ENCODE measurements around the gene IL19. TPM values are rescaled to one million over a fixed set of nuclear protein-coding genes. Genes with fewer than 3 reads are reported as not detected.
A peak's percentile ranks its signal among the peaks of the same experiment; 100 is the strongest.

The IL19 gene
- total RNA-seq, 1 donor from 2014 or later: not detected

GRCh38 chr1:206727981-206728696, 42.4 kb upstream of the IL19 start:
- Mint-ChIP-seq H3K27me3 (ENCODE audit: insufficient read depth, low read depth) (peaks cover 5% of the 10 kb centered on the region), H3K36me3 (peaks cover 13% of the 10 kb centered on the region), H3K9me3 (no peaks in the 10 kb centered on the region), H3K4me1 (peaks cover 25% of the 10 kb centered on the region), H3K27ac (peak overlapping the region; percentile 47), H3K4me3 (no peak overlapping the region)
- no peak overlapping the region for H3K27ac ChIP-seq
- H3K79me2 ChIP-seq (ENCODE audit: low read depth): peaks cover 24% of the 10 kb centered on the region
- no peak overlapping the region for H3K4me3 ChIP-seq
- H3K9ac ChIP-seq: no peak overlapping the region
- H2AFZ ChIP-seq (replicated peaks): no peak overlapping the region
- no peak for TF ChIP-seq CTCF (IDR thresholded peaks at IDR 0.05)
- no peak overlapping the region for H3K4me2 ChIP-seq
- peaks cover 48% of the 10 kb centered on the region for H4K20me1 ChIP-seq (ENCODE audit: low read depth)
- H3K9me3 ChIP-seq (ENCODE audit: low read depth): no peaks in the 10 kb centered on the region
- H3K36me3 ChIP-seq: no peaks in the 10 kb centered on the region
- H3F3A ChIP-seq (ENCODE audit: low read depth): peaks cover 2% of the 10 kb centered on the region
- H3K27me3 ChIP-seq: no peaks in the 10 kb centered on the region
- peaks cover 11% of the 10 kb centered on the region for H3K4me1 ChIP-seq
- DNase-seq (ENCODE audit: low spot score): no peak

GRCh38 chr1:206728697-206728987, 41.9 kb upstream of the IL19 start:
- H3K4me1 ChIP-seq: peaks cover 6% of the 10 kb centered on the region
- H3K4me2 ChIP-seq: no peak overlapping the region
- H3K27me3 ChIP-seq: no peaks in the 10 kb centered on the region
- peaks cover 2% of the 10 kb centered on the region for H3F3A ChIP-seq (ENCODE audit: low read depth)
- peaks cover 15% of the 10 kb centered on the region for H3K36me3 Mint-ChIP-seq
- H3K4me3 Mint-ChIP-seq: no peak overlapping the region
- no peak overlapping the region for H3K27ac ChIP-seq
- TF ChIP-seq CTCF (IDR thresholded peaks at IDR 0.05): no peak
- no peak for TF ChIP-seq EZH2 (IDR thresholded peaks at IDR 0.05)
- TF ChIP-seq EZH2phosphoT487 (IDR thresholded peaks at IDR 0.05): no peak
- H3K27ac Mint-ChIP-seq: no peak overlapping the region
- H3K79me2 ChIP-seq (ENCODE audit: low read depth): peaks cover 24% of the 10 kb centered on the region
- no peak overlapping the region for H3K9ac ChIP-seq
- DNase-seq (ENCODE audit: low spot score): no peak
- H2AFZ ChIP-seq (replicated peaks): no peak overlapping the region
- no peaks in the 10 kb centered on the region for H3K9me3 Mint-ChIP-seq
- peaks cover 5% of the 10 kb centered on the region for H3K27me3 Mint-ChIP-seq (ENCODE audit: insufficient read depth, low read depth)
- H4K20me1 ChIP-seq (ENCODE audit: low read depth): peaks cover 43% of the 10 kb centered on the region
- peaks cover 22% of the 10 kb centered on the region for H3K4me1 Mint-ChIP-seq
- no peaks in the 10 kb centered on the region for H3K9me3 ChIP-seq (ENCODE audit: low read depth)
- H3K4me3 ChIP-seq: no peak overlapping the region
- no peaks in the 10 kb centered on the region for H3K36me3 ChIP-seq

- Histone ChIP-seq H3K4me1 (peaks cover 2% of the 10 kb centered on the region), H3K4me2 (no peak overlapping the region), H2AFZ (replicated peaks) (no peak overlapping the region), H4K20me1 (ENCODE audit: low read depth) (peaks cover 39% of the 10 kb centered on the region), H3K79me2 (ENCODE audit: low read depth) (peaks cover 24% of the 10 kb centered on the region), H3K27ac (no peak overlapping the region), H3F3A (ENCODE audit: low read depth) (peaks cover 2% of the 10 kb centered on the region), H3K36me3 (no peaks in the 10 kb centered on the region), H3K9me3 (ENCODE audit: low read depth) (no peaks in the 10 kb centered on the region), H3K9ac (no peak overlapping the region), H3K4me3 (no peak overlapping the region), H3K27me3 (no peaks in the 10 kb centered on the region)
- no peaks in the 10 kb centered on the region for H3K9me3 Mint-ChIP-seq
- peaks cover 16% of the 10 kb centered on the region for H3K36me3 Mint-ChIP-seq
- H3K27me3 Mint-ChIP-seq (ENCODE audit: insufficient read depth, low read depth): peaks cover 5% of the 10 kb centered on the region
- H3K4me3 Mint-ChIP-seq: no peak overlapping the region
- no peak overlapping the region for H3K27ac Mint-ChIP-seq
- TF ChIP-seq CTCF (IDR thresholded peaks at IDR 0.05) (no peak), EZH2 (IDR thresholded peaks at IDR 0.05) (no peak), EZH2phosphoT487 (IDR thresholded peaks at IDR 0.05) (no peak)
- DNase-seq (ENCODE audit: low spot score): no peak
- H3K4me1 Mint-ChIP-seq: peaks cover 18% of the 10 kb centered on the region
Observed at GRCh38 chr1:206729050-206729449, 41.5 kb upstream of the IL19 start.
